GM12891 (cell line): ENCODE results near the gene NAA15.

Experiments
- PAX5 ChIP-seq: IDR thresholded peaks from 2 replicates; pipeline ENCODE4 v1.6.1; 2011; ENCODE audit warnings: low read length, moderate library complexity, mild to moderate bottlenecking; ENCODE audit not compliant: insufficient read depth, severe bottlenecking
- POLR2A ChIP-seq: IDR thresholded peaks from 2 replicates; pipeline ENCODE4 v1.6.1; 2011; ENCODE audit warnings: low read depth, low read length, control low read depth
- POLR2AphosphoS5 ChIP-seq: IDR thresholded peaks from 2 replicates; pipeline ENCODE4 v1.6.1; 2011; ENCODE audit warnings: low read depth, low read length, control low read depth
- POU2F2 ChIP-seq: IDR thresholded peaks from 2 replicates; pipeline ENCODE4 v1.6.1; 2011; ENCODE audit warnings: low read depth, mild to moderate bottlenecking, control low read depth, low read length, moderate library complexity
- SPI1 ChIP-seq: IDR thresholded peaks from 2 replicates; pipeline ENCODE4 v1.6.1; 2011; ENCODE audit warnings: low read depth, low read length, control low read depth
- TAF1 ChIP-seq: IDR thresholded peaks from 2 replicates; pipeline ENCODE4 v1.6.1; 2011; ENCODE audit warnings: low read depth, low read length, control low read depth

- TF ChIP-seq POLR2AphosphoS5 = no peak
- TF ChIP-seq POLR2A = no peak
- TF ChIP-seq TAF1 = no peak
- no peak for TF ChIP-seq PAX5
- no peak for TF ChIP-seq SPI1
- no peak for TF ChIP-seq POU2F2
Observed at GRCh38 chr4:139253713-139254112, 47.6 kb upstream of the NAA15 start.
